ENCODE data around the gene SPIB. TPM values are rescaled to one million over a fixed set of nuclear protein-coding genes. Genes with fewer than 3 reads are reported as not detected.

SPIB gene
- total RNA-seq, 4 donors from 2014 or later, result not detected

DNA sequence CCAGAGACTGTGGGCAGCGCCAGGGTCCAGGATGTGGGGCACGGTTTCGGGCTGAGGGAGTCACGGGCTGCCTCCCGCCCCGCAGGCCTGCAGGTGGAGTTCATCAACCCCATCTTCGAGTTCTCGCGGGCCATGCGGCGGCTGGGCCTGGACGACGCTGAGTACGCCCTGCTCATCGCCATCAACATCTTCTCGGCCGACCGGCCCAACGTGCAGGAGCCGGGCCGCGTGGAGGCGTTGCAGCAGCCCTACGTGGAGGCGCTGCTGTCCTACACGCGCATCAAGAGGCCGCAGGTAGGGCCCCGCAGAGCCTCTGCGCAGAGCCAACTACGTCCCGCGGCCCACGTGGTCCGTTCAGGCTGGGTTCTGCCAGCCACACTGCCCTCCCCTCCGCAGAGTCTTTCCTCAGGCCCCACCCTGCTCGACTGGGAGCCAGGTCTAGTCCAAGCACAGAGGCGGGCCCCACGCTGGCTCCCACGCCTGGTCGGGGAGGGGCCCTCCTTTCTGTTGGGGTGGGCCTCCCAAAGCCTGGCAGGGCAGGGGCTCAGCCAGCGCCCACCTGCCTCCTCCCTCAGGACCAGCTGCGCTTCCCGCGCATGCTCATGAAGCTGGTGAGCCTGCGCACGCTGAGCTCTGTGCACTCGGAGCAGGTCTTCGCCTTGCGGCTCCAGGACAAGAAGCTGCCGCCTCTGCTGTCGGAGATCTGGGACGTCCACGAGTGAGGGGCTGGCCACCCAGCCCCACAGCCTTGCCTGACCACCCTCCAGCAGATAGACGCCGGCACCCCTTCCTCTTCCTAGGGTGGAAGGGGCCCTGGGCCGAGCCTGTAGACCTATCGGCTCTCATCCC is 36.6 kb upstream of the SPIB start:
- intact Hi-C loops (cut with DNase I; ENCODE audit: low total_unique reads), result loop anchor here (5.0 kb wide), 1 partner anchor 420 kb away; no protein-coding TSS in a partner anchor
- 85 to 92% methylated on average over 54 to 57 of the region's 58 CpGs for WGBS, 2 donors
- no peak for DNase-seq (ENCODE audit: low spot score in 2 of 2)
- TF ChIP-seq CTCF (IDR thresholded peaks at IDR 0.05), result no peak
- TF ChIP-seq POLR2A (IDR thresholded peaks at IDR 0.05), result no peak
- H3K4me3 ChIP-seq (ENCODE audit: low read depth, poor library complexity, severe bottlenecking), result no peak overlapping the region

DNA sequence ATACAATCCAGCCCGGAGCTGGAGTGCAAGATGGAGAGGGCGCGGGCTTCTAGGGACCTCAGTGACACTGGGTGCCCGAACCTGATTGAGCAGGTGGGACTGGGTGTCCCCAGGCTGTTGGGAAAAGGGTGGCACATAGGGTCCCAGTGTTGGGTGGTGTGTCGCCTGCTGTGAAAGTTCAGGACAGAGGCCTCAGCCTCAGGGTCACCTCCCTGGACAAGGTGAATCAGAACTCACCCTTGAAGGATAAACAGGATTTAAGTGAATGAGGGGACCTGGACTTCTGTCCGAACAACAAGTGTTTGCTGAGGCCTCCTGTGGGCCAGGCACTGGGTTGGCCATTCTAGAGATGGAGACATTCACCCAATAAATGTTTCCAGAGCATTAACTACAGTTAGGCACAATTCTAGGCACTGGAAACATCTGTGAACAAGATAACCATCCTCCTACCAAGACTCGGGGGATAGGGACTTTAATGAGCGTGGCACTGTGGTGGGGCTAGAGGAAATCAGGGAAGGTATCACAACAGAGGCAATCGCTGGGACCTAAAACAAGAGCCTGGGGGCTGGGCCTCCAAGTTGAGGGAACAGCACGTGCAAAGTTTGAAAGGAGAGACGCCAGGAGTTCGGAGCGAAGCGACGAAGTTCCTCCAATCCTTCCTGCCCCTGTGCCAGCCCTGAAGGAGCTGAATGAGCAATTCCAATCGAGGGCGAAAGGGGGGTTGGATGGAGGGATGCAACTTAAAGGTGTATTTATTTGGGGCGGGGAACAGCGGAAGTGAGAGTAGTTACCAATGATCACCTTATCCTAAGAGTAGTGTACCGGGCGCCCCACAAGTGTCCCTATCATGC is 35.5 kb upstream of the SPIB start:
- WGBS, 2 donors, result 42 to 46% methylated on average over 21 of the region's 21 CpGs
- intact Hi-C loops (cut with DNase I; ENCODE audit: low total_unique reads), result loop anchor here (5.0 kb wide), 1 partner anchor 419 kb away; no protein-coding TSS in a partner anchor
- TF ChIP-seq CTCF (IDR thresholded peaks at IDR 0.05) (no peak), POLR2A (IDR thresholded peaks at IDR 0.05) (no peak)
- no peak for DNase-seq (ENCODE audit: low spot score in 2 of 2)
- no peak overlapping the region for H3K4me3 ChIP-seq (ENCODE audit: low read depth, poor library complexity, severe bottlenecking)

- WGBS, 2 donors, result 0% methylated on average over 63 to 77 of the region's 78 CpGs
- intact Hi-C loops (cut with DNase I; ENCODE audit: low total_unique reads), result loop anchor here (5.0 kb wide), 1 partner anchor 418 kb away; no protein-coding TSS in a partner anchor
Measured at GRCh38 chr19:50383852-50384684, 34.7 kb upstream of the SPIB start, which contains the start of gene POLD1. Gene POLD1 (plus strand): TSS chr19:50384347. CDS start chr19:50398852, 14,505 bp downstream.

DNA sequence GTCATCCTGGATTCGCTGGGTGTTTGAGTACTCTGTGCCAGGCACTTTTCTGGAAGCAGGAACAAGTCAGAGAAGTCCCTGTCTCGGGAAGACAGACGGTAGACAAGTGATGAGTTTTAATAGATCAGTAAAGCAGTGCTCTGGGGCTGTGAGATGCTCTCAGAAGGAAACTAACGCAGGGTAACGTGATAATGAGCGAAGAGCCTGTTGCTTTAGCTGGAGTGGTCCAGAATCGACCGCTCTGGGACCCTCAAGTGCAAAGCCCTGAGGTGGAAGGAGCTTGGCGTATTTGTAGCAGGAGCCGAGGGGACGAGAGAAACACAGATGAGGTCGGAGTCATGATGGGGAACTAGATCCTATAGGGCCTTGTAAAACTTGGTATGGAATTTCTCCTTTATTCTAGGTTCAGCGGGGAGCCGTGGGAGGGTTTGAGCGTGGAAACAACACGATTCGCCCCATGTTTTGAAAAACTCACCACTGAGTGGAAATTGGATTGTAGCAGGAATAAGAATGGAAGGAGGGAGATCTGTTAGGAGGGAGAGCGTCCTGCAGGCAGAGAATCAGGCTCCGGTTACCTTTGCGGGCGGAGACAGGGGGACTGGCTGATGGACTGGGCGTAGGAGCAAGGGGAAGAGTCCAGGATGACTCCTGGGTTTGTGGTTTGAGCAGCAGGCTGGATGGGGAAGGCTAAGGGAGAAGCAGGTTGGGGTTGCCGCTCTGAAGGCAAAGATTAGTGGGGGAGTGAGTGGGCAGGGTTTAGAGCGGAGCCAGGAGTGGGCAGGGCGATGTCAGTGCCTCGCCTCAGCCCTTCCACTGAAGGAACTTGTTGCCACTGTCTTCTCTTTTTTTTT is 33.8 kb upstream of the SPIB start:
- intact Hi-C loops (cut with DNase I; ENCODE audit: low total_unique reads), result loop anchor here (5.0 kb wide), 1 partner anchor 417 kb away; no protein-coding TSS in a partner anchor
- no peak for TF ChIP-seq POLR2A (IDR thresholded peaks at IDR 0.05)
- TF ChIP-seq CTCF (IDR thresholded peaks at IDR 0.05), result no peak
- no peak for DNase-seq (ENCODE audit: low spot score in 2 of 2)
- H3K4me3 ChIP-seq (ENCODE audit: low read depth, poor library complexity, severe bottlenecking), result peak overlapping the region; percentile 33
- 10 to 13% methylated on average over 26 of the region's 26 CpGs for WGBS, 2 donors

More at GRCh38 chr19:50383852-50384684, 34.7 kb upstream of the SPIB start, which contains the start of gene POLD1:
- peak; percentile 97 to 99 for DNase-seq (ENCODE audit: low spot score in 2 of 2)
- H3K4me3 ChIP-seq (ENCODE audit: low read depth, poor library complexity, severe bottlenecking), result peak within 1 kb of the TSS; percentile 33
- no peak for TF ChIP-seq POLR2A (IDR thresholded peaks at IDR 0.05)
- no peak for TF ChIP-seq CTCF (IDR thresholded peaks at IDR 0.05)
